ENCODE data around the gene HS6ST1. TPM values are rescaled to one million over a fixed set of nuclear protein-coding genes. Genes with fewer than 3 reads are reported as not detected.

The HS6ST1 gene
- total and polyA plus RNA-seq, 4 donors = 17.9 to 31.9 (median 25.4) TPM

- peaks cover 34 to 77% (median 70%) of the 10 kb centered on the region in 4 donors for H3K4me1 ChIP-seq (ENCODE audit: control insufficient read depth in 4 of 4, insufficient read depth in 4 of 4, low read length in 3 of 4)
- 84% methylated on average over 12 of the region's 12 CpGs for WGBS
- H3K4me3 ChIP-seq (ENCODE audit: low read depth in 1 of 3, low read length in 3 of 3) = peak overlapping the region in 1 of 3 donors; percentile 1
- no peak for DNase-seq (ENCODE audit: low spot score)
- no peaks in the 10 kb centered on the region for H3K36me3 ChIP-seq (ENCODE audit: control insufficient read depth in 4 of 4, insufficient read depth in 3 of 4, low read depth in 1 of 4, low read length in 3 of 4)
- no peak overlapping the region for H3K27ac ChIP-seq (ENCODE audit: low read depth in 1 of 2, low read length in 2 of 2)
- H3K9ac ChIP-seq (ENCODE audit: low read depth in 1 of 2, low read length in 2 of 2) = no peak overlapping the region
- no peaks in the 10 kb centered on the region for H3K27me3 ChIP-seq (ENCODE audit: control insufficient read depth in 4 of 4, insufficient read depth in 4 of 4, low read length in 3 of 4)
- TF ChIP-seq FOXA1 (IDR thresholded peaks at IDR 0.05) = no peak
- no peak for TF ChIP-seq FOXA2 (IDR thresholded peaks at IDR 0.05)
- TF ChIP-seq JUND (IDR thresholded peaks at IDR 0.05) = no peak
- no peak for TF ChIP-seq NR2F2 (IDR thresholded peaks at IDR 0.05)
- TF ChIP-seq HNF4A (conservative IDR thresholded peaks at IDR 0.05) = peak in 1 of 2 donors; percentile 7
- H3K9me3 ChIP-seq (ENCODE audit: control insufficient read depth in 4 of 4, low read length in 3 of 4) = no peaks in the 10 kb centered on the region
Observed at GRCh38 chr2:128315122-128315828, 3.4 kb downstream of the HS6ST1 start.

GRCh38 chr2:128314348-128315121, 4.1 kb downstream of the HS6ST1 start:
- 62% methylated on average over 20 of the region's 20 CpGs for WGBS
- peak overlapping the region in 1 of 2 donors; percentile 1 for H3K27ac ChIP-seq (ENCODE audit: low read depth in 1 of 2, low read length in 2 of 2)
- H3K27me3 ChIP-seq (ENCODE audit: control insufficient read depth in 4 of 4, insufficient read depth in 4 of 4, low read length in 3 of 4) = no peaks in the 10 kb centered on the region
- no peaks in the 10 kb centered on the region for H3K36me3 ChIP-seq (ENCODE audit: control insufficient read depth in 4 of 4, insufficient read depth in 3 of 4, low read depth in 1 of 4, low read length in 3 of 4)
- H3K4me1 ChIP-seq (ENCODE audit: control insufficient read depth in 4 of 4, insufficient read depth in 4 of 4, low read length in 3 of 4) = peaks cover 39 to 85% (median 77%) of the 10 kb centered on the region in 4 donors
- no peak overlapping the region for H3K9ac ChIP-seq (ENCODE audit: low read depth in 1 of 2, low read length in 2 of 2)
- TF ChIP-seq RAD21 (IDR thresholded peaks at IDR 0.05) = peak in 1 of 2 donors; percentile 45
- no peak for TF ChIP-seq GABPA (IDR thresholded peaks at IDR 0.05 in 1 of 2, conservative IDR thresholded peaks at IDR 0.05 in 1 of 2)
- peak; percentile 52 to 70 for TF ChIP-seq RXRA (IDR thresholded peaks at IDR 0.05)
- TF ChIP-seq HNF4A (conservative IDR thresholded peaks at IDR 0.05) = peak in 1 of 2 donors; percentile 52
- no peak for TF ChIP-seq JUND (IDR thresholded peaks at IDR 0.05)
- no peak overlapping the region for H3K4me3 ChIP-seq (ENCODE audit: low read depth in 1 of 3, low read length in 3 of 3)
- no peak for DNase-seq (ENCODE audit: low spot score)
- no peaks in the 10 kb centered on the region for H3K9me3 ChIP-seq (ENCODE audit: control insufficient read depth in 4 of 4, low read length in 3 of 4)

GRCh38 chr2:128313931-128314347, 4.7 kb downstream of the HS6ST1 start:
- no peaks in the 10 kb centered on the region for H3K36me3 ChIP-seq (ENCODE audit: control insufficient read depth in 4 of 4, insufficient read depth in 3 of 4, low read depth in 1 of 4, low read length in 3 of 4)
- no peaks in the 10 kb centered on the region for H3K9me3 ChIP-seq (ENCODE audit: control insufficient read depth in 4 of 4, low read length in 3 of 4)
- 76% methylated on average over 4 of the region's 4 CpGs for WGBS
- no peak for DNase-seq (ENCODE audit: low spot score)
- no peaks in the 10 kb centered on the region for H3K27me3 ChIP-seq (ENCODE audit: control insufficient read depth in 4 of 4, insufficient read depth in 4 of 4, low read length in 3 of 4)
- H3K9ac ChIP-seq (ENCODE audit: low read depth in 1 of 2, low read length in 2 of 2) = no peak overlapping the region
- peaks cover 42 to 87% (median 80%) of the 10 kb centered on the region in 4 donors for H3K4me1 ChIP-seq (ENCODE audit: control insufficient read depth in 4 of 4, insufficient read depth in 4 of 4, low read length in 3 of 4)
- peak overlapping the region in 1 of 2 donors; percentile 1 for H3K27ac ChIP-seq (ENCODE audit: low read depth in 1 of 2, low read length in 2 of 2)
- TF ChIP-seq ZBTB33 (IDR thresholded peaks at IDR 0.05) = no peak
- TF ChIP-seq JUND (IDR thresholded peaks at IDR 0.05) = no peak
- no peak for TF ChIP-seq HNF4G (IDR thresholded peaks at IDR 0.05)
- no peak for TF ChIP-seq CTCF (IDR thresholded peaks at IDR 0.05; ENCODE audit: low read depth, low read length, missing input control)
- no peak for TF ChIP-seq SP1 (IDR thresholded peaks at IDR 0.05)
- TF ChIP-seq FOXA1 (IDR thresholded peaks at IDR 0.05) = no peak
- TF ChIP-seq GABPA (IDR thresholded peaks at IDR 0.05 in 1 of 2, conservative IDR thresholded peaks at IDR 0.05 in 1 of 2) = no peak
- TF ChIP-seq REST (IDR thresholded peaks at IDR 0.05) = no peak
- no peak for TF ChIP-seq RAD21 (IDR thresholded peaks at IDR 0.05)
- no peak for TF ChIP-seq FOXA2 (IDR thresholded peaks at IDR 0.05)
- no peak for TF ChIP-seq TAF1 (conservative IDR thresholded peaks at IDR 0.05)
- no peak overlapping the region for H3K4me3 ChIP-seq (ENCODE audit: low read depth in 1 of 3, low read length in 3 of 3)
